Fibroblast of skin of left quadriceps (primary cell): ENCODE measurements around the gene AADACL4.
A peak's percentile ranks its signal among the peaks of the same experiment; 100 is the strongest.
"Not testable (repeated sequence)": the region's sequence is repeated elsewhere in the genome, so short reads cannot be mapped to it uniquely, and the experiment has no call there.

Experiments used
- DNase-seq, 2 experiments: peaks; one replicate each; pipeline ENCODE4 v3.0.0-alpha.2; 2013; ENCODE audit warnings: low read depth in 2 of 2

The AADACL4 gene

GRCh38 chr1:12658531-12659453 lies 14.9 kb downstream of the AADACL4 start:
- peak; percentile 64 to 65 for DNase-seq

- no peak for DNase-seq
These were observed 17.8 kb downstream of the AADACL4 start for GRCh38 chr1:12661606-12662219.

GRCh38 chr1:12662556-12662955 lies 18.7 kb downstream of the AADACL4 start:
- no peak for DNase-seq

- DNase-seq = no peak
These were observed 21.6 kb downstream of the AADACL4 start for GRCh38 chr1:12665511-12665910.

- no peak for DNase-seq
These were observed 22.4 kb downstream of the AADACL4 start for GRCh38 chr1:12666141-12666735.

GRCh38 chr1:12669529-12670068 lies 25.7 kb downstream of the AADACL4 start:
- DNase-seq = no peak

- DNase-seq = no peak
These were observed 30.5 kb downstream of the AADACL4 start for GRCh38 chr1:12674358-12674757.

- DNase-seq = not testable (repeated sequence)
These were observed 32.2 kb downstream of the AADACL4 start for GRCh38 chr1:12676122-12676521.

- no peak for DNase-seq
These were observed 33.7 kb downstream of the AADACL4 start for GRCh38 chr1:12677565-12677964.

- DNase-seq = no peak
These were observed 34.5 kb downstream of the AADACL4 start for GRCh38 chr1:12678350-12678749.

GRCh38 chr1:12678820-12679219 lies 34.9 kb downstream of the AADACL4 start:
- DNase-seq = no peak

- no peak for DNase-seq
These were observed 46.3 kb downstream of the AADACL4 start for GRCh38 chr1:12690156-12690555.

- no peak for DNase-seq
These were observed 49.3 kb downstream of the AADACL4 start for GRCh38 chr1:12692967-12693782.

- DNase-seq = no peak
These were observed 52.8 kb downstream of the AADACL4 start for GRCh38 chr1:12696658-12697057.

GRCh38 chr1:12697397-12697796 lies 53.5 kb downstream of the AADACL4 start:
- peak; percentile 68 to 73 for DNase-seq

- no peak for DNase-seq
These were observed 60.1 kb downstream of the AADACL4 start for GRCh38 chr1:12703821-12704451.

- no peak for DNase-seq
These were observed 62.2 kb downstream of the AADACL4 start for GRCh38 chr1:12706061-12706460.

GRCh38 chr1:12708396-12709090 lies 64.7 kb downstream of the AADACL4 start:
- no peak for DNase-seq

- peak; percentile 20 to 24 for DNase-seq
These were observed 65.2 kb downstream of the AADACL4 start for GRCh38 chr1:12709091-12709491.

- DNase-seq = peak; percentile 14 to 15
These were observed 65.8 kb downstream of the AADACL4 start for GRCh38 chr1:12709696-12710095.
